WTC11 (cell line): ENCODE data around the gene SMIM22. TPM values are rescaled to one million over a fixed set of nuclear protein-coding genes. Genes with fewer than 3 reads are reported as not detected.
A peak's percentile ranks its signal among the peaks of the same experiment; 100 is the strongest.

Experiments used
- ATAC-seq: fragments of 200-7000 bp; cut with Tn5 transposase; 2 replicates; pipeline ENCODE4 v1.10.0; 2021; ENCODE audit warnings: mild to moderate bottlenecking, moderate library complexity
- CTCF ChIA-PET: fragments of 300-600 bp; sonication (Branson Sonifier 250); formaldehyde crosslinking; loops from one replicate; lab custom pipeline; 2021; ENCODE audit warnings: antibody characterized with exemption; lab: Charles Lee
- POLR2A ChIA-PET: fragments of 350-600 bp; sonication (Branson Sonifier 250); formaldehyde crosslinking; loops from one replicate; lab custom pipeline; 2021; ENCODE audit warnings: antibody characterized with exemption; lab: Charles Lee
- DNase-seq: peaks from one replicate; pipeline ENCODE4 v3.0.0; 2021; ENCODE audit warnings: low spot score
- H3K27ac Mint-ChIP-seq: 2 replicates; pipeline ENCODE4 v1.8.0; 2021; ENCODE audit warnings: mixed read lengths
- H3K27me3 Mint-ChIP-seq: 2 replicates; pipeline ENCODE4 v1.8.0; 2021; ENCODE audit warnings: low read depth, mild to moderate bottlenecking, moderate library complexity, mixed read lengths
- H3K36me3 Mint-ChIP-seq: 2 replicates; pipeline ENCODE4 v1.8.0; 2021; ENCODE audit warnings: mixed read lengths
- H3K4me1 Mint-ChIP-seq: 2 replicates; pipeline ENCODE4 v1.8.0; 2022; ENCODE audit warnings: mixed read lengths
- H3K4me3 Mint-ChIP-seq: 2 replicates; pipeline ENCODE4 v1.8.0; 2021; ENCODE audit warnings: mild to moderate bottlenecking, moderate library complexity, mixed read lengths
- H3K9me3 Mint-ChIP-seq: 2 replicates; pipeline ENCODE4 v1.8.0; 2021; ENCODE audit warnings: mixed read lengths
- AFF4 ChIP-seq: sonication (generic); formaldehyde crosslinking; IDR thresholded peaks from 2 replicates; pipeline ENCODE4 v1.8.1; 2023; ENCODE audit warnings: mild to moderate bottlenecking, missing genetic modification reagents, borderline replicate concordance
- ATF1 ChIP-seq: sonication (generic); formaldehyde crosslinking; IDR thresholded peaks from 2 replicates; pipeline ENCODE4 v1.8.1; 2023; ENCODE audit warnings: mild to moderate bottlenecking, moderate library complexity, missing genetic modification reagents
- CREM ChIP-seq: sonication (generic); formaldehyde crosslinking; IDR thresholded peaks from 2 replicates; pipeline ENCODE4 v1.8.1; 2022; ENCODE audit warnings: mild to moderate bottlenecking, missing genetic modification reagents, moderate library complexity
- E2F1 ChIP-seq: sonication (generic); formaldehyde crosslinking; IDR thresholded peaks from 2 replicates; pipeline ENCODE4 v1.8.0; 2022; ENCODE audit warnings: mild to moderate bottlenecking, missing genetic modification reagents
- ERG ChIP-seq: fragments of 250-450 bp; sonication (Bioruptor Pico); IDR thresholded peaks from 2 replicates; pipeline ENCODE4 v1.8.0; 2021; ENCODE audit warnings: mild to moderate bottlenecking
- GABPB1 ChIP-seq: sonication (generic); formaldehyde crosslinking; IDR thresholded peaks from 2 replicates; pipeline ENCODE4 v1.8.1; 2023; ENCODE audit warnings: mild to moderate bottlenecking, missing genetic modification reagents
- GRHL2 ChIP-seq: fragments of 250-450 bp; sonication (Bioruptor Pico); IDR thresholded peaks from 2 replicates; pipeline ENCODE4 v1.8.0; 2022; ENCODE audit warnings: mild to moderate bottlenecking, moderate library complexity; ENCODE audit not compliant: insufficient replicate concordance, severe bottlenecking
- HMGA2 ChIP-seq: fragments of 250-450 bp; sonication (Bioruptor Pico); IDR thresholded peaks from 2 replicates; pipeline ENCODE4 v1.4.0; 2021; ENCODE audit warnings: mild to moderate bottlenecking, moderate library complexity
- HMGXB4 ChIP-seq: sonication (generic); formaldehyde crosslinking; IDR thresholded peaks from 2 replicates; pipeline ENCODE4 v1.8.1; 2023; ENCODE audit warnings: mild to moderate bottlenecking, moderate library complexity, missing genetic modification reagents
- KAT7 ChIP-seq: sonication (generic); formaldehyde crosslinking; IDR thresholded peaks from 2 replicates; pipeline ENCODE4 v1.8.1; 2023; ENCODE audit warnings: missing genetic modification reagents, mild to moderate bottlenecking, borderline replicate concordance
- MXD4 ChIP-seq: fragments of 250-450 bp; sonication (Bioruptor Pico); IDR thresholded peaks from 2 replicates; pipeline ENCODE4 v1.8.0; 2021; ENCODE audit warnings: mild to moderate bottlenecking, moderate library complexity, borderline replicate concordance
- NR3C1 ChIP-seq: sonication (generic); formaldehyde crosslinking; conservative IDR thresholded peaks from 2 replicates; pipeline ENCODE4 v1.8.1; 2023; ENCODE audit warnings: low read depth, mild to moderate bottlenecking, missing genetic modification reagents
- TEAD1 ChIP-seq: sonication (generic); formaldehyde crosslinking; IDR thresholded peaks from 2 replicates; pipeline ENCODE4 v1.8.0; 2022; ENCODE audit warnings: mild to moderate bottlenecking, missing genetic modification reagents
- ZBTB21 ChIP-seq: sonication (generic); formaldehyde crosslinking; IDR thresholded peaks from 2 replicates; pipeline ENCODE4 v1.8.1; 2023; ENCODE audit warnings: mild to moderate bottlenecking, missing genetic modification reagents, borderline replicate concordance
- ZNF121 ChIP-seq: sonication (generic); formaldehyde crosslinking; IDR thresholded peaks from 2 replicates; pipeline ENCODE4 v1.8.0; 2023; ENCODE audit warnings: missing genetic modification reagents
- ZNF263 ChIP-seq: sonication (generic); formaldehyde crosslinking; IDR thresholded peaks from 2 replicates; pipeline ENCODE4 v1.8.1; 2022; ENCODE audit warnings: low read depth, mild to moderate bottlenecking, moderate library complexity, missing genetic modification reagents
- ZNF416 ChIP-seq: fragments of 250-450 bp; sonication (Bioruptor Pico); IDR thresholded peaks from 2 replicates; pipeline ENCODE4 v1.9.0; 2021; ENCODE audit warnings: mild to moderate bottlenecking, inconsistent platforms
- ZNF671 ChIP-seq: fragments of 250-450 bp; sonication (Bioruptor Pico); IDR thresholded peaks from 2 replicates; pipeline ENCODE4 v1.8.0; 2021; ENCODE audit warnings: mild to moderate bottlenecking
- total RNA-seq: library from RNA; stranded (reverse); gene quantifications from 3 replicates; pipeline ENCODE4 v1.2.3, GENCODE V29; 2021
- TF ChIP-seq, protein P1 (sequence below): sonication (generic); formaldehyde crosslinking; IDR thresholded peaks from 2 replicates; pipeline ENCODE4 v1.8.0; 2023; ENCODE audit warnings: missing genetic modification reagents
- TF ChIP-seq, protein P2 (sequence below): sonication (generic); formaldehyde crosslinking; IDR thresholded peaks from 2 replicates; pipeline ENCODE4 v1.8.1; 2022; ENCODE audit warnings: missing genetic modification reagents, borderline replicate concordance
- TF ChIP-seq, protein P3 (sequence below): sonication (generic); formaldehyde crosslinking; IDR thresholded peaks from 2 replicates; pipeline ENCODE4 v1.8.0; 2022; ENCODE audit warnings: mild to moderate bottlenecking, missing genetic modification reagents
- TF ChIP-seq, protein P4 (sequence below): sonication (generic); formaldehyde crosslinking; IDR thresholded peaks from 2 replicates; pipeline ENCODE4 v1.8.1; 2022; ENCODE audit warnings: low read depth, mild to moderate bottlenecking, moderate library complexity, missing genetic modification reagents, borderline replicate concordance

Gene SMIM22
- total RNA-seq, 1 experiment from 2014 or later: not detected

DNA sequence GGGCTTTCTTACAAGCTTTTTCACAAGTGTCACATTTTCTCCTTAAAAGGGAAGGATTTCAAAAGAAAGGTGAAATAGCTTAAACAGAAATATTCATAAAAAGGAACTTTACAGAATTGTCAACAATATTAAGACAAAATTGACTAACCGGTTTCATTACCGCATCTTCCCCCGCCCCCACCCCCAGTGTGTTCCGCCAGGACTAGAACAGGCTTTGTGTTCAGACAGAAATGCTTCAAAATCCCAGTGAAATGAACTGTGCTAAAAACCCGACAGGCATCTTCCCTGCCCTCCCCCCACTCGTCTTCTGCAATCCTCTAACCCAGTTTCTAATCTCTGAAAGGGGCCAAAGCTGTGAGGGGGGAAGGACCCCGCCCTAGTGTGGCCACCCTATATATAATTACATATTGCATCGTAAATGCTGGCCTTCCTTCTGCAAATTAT lies 8.3 kb downstream of the SMIM22 start (continued):
- TF ChIP-seq AFF4 (CRISPR knock-in tag) (no peak), ATF1 (CRISPR knock-in tag) (no peak), GABPB1 (CRISPR knock-in tag) (no peak), NR3C1 (CRISPR knock-in tag) (no peak), E2F1 (CRISPR knock-in tag) (no peak)
- TF ChIP-seq, protein P1, sequence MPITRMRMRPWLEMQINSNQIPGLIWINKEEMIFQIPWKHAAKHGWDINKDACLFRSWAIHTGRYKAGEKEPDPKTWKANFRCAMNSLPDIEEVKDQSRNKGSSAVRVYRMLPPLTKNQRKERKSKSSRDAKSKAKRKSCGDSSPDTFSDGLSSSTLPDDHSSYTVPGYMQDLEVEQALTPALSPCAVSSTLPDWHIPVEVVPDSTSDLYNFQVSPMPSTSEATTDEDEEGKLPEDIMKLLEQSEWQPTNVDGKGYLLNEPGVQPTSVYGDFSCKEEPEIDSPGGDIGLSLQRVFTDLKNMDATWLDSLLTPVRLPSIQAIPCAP (CRISPR knock-in tag): no peak

DNA sequence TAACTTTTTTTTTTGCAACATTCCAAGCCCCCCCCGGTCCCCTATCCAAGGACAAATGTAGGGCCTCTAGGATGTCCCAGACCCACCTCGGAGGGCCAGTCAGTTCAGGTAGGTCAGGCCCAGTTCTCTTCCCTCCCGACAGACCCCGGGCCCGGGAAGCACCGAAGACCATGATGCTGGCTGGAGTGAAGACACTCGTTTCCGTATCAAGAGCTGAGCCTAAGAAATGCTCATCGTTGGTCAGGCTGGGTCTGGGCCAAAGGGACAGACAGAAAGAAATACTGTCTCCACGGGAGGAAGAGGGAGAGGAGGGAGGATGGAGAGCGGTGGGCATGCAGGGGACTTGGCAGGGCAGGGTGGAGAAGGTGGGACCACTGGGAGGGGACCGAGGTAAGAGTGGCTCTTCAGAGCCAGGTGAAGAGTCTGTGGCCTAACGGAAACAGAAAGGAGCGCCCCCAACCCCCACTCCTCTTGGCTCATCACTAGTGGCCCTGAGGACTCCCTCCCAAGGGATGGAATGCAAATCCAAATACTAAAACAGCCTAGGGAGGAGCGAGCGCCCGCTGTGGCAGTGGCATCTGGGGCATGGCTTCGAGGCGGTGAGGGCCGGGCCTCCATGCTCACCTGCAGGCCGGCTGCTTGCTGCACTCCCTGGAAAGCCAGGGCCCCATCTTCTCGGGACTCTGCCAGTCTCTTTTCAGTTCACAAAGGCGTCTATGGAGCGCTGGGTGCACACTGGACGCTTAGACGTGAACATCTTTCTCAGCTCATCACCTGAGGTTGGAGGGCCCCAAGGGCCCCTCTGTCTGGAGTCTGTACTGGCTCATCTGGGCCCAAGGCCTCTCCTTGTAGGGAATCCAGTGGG lies 9.0 kb downstream of the SMIM22 start:
- H3K9me3 Mint-ChIP-seq: no peaks in the 10 kb centered on the region
- ChIA-PET POLR2A (interaction anchor here (0.5 to 2.8 kb wide), 3 partner anchors 9 to 235 kb away, joined by 3 to 16 read pairs (median 3); partner anchors contain the start of gene ZNF500), CTCF (interaction anchor here (0.6 to 1.8 kb wide), 3 partner anchors 10 to 510 kb away, joined by 3 to 6 read pairs (median 3); no protein-coding TSS in a partner anchor)
- H3K27me3 Mint-ChIP-seq: no peaks in the 10 kb centered on the region
- peaks cover 18% of the 10 kb centered on the region for H3K4me1 Mint-ChIP-seq
- no peak for DNase-seq
- H3K4me3 Mint-ChIP-seq: peak overlapping the region; percentile 78
- peaks cover 19% of the 10 kb centered on the region for H3K36me3 Mint-ChIP-seq
- ATAC-seq: no peak
- peak overlapping the region; percentile 71 for H3K27ac Mint-ChIP-seq
- no peak for TF ChIP-seq ZNF416 (CRISPR knock-in tag)
- TF ChIP-seq KAT7 (CRISPR knock-in tag): no peak
- no peak for TF ChIP-seq MXD4 (CRISPR knock-in tag)
- TF ChIP-seq GRHL2 (CRISPR knock-in tag): no peak
- no peak for TF ChIP-seq ZNF121 (CRISPR knock-in tag)
- TF ChIP-seq, protein P2, sequence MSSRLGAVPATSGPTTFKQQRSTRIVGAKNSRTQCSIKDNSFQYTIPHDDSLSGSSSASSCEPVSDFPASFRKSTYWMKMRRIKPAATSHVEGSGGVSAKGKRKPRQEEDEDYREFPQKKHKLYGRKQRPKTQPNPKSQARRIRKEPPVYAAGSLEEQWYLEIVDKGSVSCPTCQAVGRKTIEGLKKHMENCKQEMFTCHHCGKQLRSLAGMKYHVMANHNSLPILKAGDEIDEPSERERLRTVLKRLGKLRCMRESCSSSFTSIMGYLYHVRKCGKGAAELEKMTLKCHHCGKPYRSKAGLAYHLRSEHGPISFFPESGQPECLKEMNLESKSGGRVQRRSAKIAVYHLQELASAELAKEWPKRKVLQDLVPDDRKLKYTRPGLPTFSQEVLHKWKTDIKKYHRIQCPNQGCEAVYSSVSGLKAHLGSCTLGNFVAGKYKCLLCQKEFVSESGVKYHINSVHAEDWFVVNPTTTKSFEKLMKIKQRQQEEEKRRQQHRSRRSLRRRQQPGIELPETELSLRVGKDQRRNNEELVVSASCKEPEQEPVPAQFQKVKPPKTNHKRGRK (CRISPR knock-in tag): no peak
- TF ChIP-seq CREM (CRISPR knock-in tag): no peak
- TF ChIP-seq HMGA2 (CRISPR knock-in tag): no peak
- TF ChIP-seq, protein P3, sequence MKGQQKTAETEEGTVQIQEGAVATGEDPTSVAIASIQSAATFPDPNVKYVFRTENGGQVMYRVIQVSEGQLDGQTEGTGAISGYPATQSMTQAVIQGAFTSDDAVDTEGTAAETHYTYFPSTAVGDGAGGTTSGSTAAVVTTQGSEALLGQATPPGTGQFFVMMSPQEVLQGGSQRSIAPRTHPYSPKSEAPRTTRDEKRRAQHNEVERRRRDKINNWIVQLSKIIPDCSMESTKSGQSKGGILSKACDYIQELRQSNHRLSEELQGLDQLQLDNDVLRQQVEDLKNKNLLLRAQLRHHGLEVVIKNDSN (CRISPR knock-in tag): no peak
- TF ChIP-seq, protein P4, sequence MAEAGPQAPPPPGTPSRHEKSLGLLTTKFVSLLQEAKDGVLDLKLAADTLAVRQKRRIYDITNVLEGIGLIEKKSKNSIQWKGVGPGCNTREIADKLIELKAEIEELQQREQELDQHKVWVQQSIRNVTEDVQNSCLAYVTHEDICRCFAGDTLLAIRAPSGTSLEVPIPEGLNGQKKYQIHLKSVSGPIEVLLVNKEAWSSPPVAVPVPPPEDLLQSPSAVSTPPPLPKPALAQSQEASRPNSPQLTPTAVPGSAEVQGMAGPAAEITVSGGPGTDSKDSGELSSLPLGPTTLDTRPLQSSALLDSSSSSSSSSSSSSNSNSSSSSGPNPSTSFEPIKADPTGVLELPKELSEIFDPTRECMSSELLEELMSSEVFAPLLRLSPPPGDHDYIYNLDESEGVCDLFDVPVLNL (CRISPR knock-in tag): no peak
- TF ChIP-seq ZNF263 (CRISPR knock-in tag): no peak
- no peak for TF ChIP-seq ATF1 (CRISPR knock-in tag)
- TF ChIP-seq TEAD1 (CRISPR knock-in tag): no peak
- no peak for TF ChIP-seq HMGXB4 (CRISPR knock-in tag)
- no peak for TF ChIP-seq ZBTB21 (CRISPR knock-in tag)
- TF ChIP-seq ZNF671 (CRISPR knock-in tag): no peak
- no peak for TF ChIP-seq ERG (CRISPR knock-in tag)
